Activated CD4-positive, CD25-positive, alpha-beta regulatory T cell (primary cell): ENCODE data around the gene MAN1C1.

Experiments
- DNase-seq, 4 experiments: peaks; one replicate each; lab custom pipeline; 2025; lab: John Stamatoyannopoulos, UW

Gene MAN1C1

DNA sequence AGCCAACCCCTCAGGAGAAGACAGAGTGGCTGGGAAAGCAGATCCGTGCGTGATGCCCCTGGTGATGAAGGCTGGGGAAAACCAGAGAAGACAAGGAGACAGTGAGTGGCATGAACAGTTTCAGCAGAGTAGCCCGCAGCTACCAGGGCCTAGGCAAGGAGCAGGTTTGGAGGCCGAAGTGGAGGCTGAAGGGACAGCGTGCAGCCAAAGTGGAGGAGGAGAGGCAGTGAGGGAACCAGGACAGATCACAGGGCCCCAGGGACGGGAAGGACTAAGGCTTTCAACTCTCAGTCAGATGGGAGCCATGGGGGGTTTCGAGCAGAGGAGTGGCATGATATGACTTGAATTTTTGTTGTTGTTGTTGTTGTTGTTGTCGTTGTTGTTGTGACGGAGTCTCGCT lies 123.5 kb downstream of the MAN1C1 start:
- DNase-seq = no peak

DNA sequence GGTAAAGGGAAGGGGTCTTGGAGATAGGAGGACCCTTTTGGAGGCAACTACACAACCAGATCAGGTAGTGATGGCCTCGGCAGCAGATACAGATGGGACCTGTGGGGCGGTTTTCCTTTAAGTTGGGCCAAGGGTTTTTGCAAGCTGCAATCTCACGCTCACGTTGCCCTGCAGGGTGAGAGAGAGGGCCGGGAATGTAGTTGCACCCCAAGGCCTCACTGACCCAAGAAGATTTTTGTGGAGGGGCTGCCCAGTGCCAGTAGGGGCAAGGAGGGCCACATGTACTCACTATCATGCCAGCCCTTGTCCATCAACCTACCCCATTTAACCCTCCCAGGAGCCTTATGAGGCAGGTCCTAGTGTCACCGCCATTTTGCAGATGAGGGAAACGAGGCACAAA lies 125.7 kb downstream of the MAN1C1 start:
- no peak for DNase-seq

- DNase-seq = no peak
These were observed 126.9 kb downstream of the MAN1C1 start for GRCh38 chr1:25743164-25744139.

GRCh38 chr1:25744140-25744581 lies 127.6 kb downstream of the MAN1C1 start:
- DNase-seq = no peak

- DNase-seq = no peak
These were observed 128.2 kb downstream of the MAN1C1 start for GRCh38 chr1:25744636-25745425.

DNA sequence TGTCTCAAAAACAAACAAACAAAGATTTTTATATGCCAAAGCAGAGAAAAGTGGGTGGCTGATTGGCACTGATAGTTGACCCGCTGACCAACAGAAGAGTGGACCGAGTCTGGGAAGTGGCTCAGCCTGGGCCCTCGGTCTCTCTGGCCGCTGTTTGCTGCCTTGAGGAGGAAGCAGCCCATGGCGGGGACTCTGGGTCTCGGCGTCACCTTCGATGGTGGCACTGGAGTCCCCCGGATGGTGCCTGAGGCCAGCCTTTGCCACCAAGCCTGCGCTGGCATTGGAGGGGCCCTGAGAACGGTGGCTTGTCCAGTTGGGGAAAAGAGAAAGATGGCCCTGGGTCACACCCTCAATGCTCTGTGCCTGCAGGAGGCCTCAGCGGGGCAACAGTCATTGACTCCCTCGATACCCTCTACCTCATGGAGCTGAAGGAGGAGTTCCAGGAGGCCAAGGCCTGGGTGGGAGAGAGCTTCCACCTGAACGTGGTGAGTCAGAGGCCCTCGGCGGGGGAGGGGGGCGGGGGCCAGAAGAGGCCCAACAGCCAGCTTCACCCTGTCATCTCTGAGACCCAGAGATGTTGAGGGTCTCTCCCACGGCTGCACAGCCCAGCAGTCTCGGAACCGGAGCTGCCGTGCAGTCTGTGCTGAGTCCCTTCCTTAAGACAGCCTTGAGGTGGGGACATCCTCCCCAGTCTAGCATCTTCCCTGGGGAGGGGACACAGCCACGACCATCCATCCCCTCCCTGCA lies 129.9 kb downstream of the MAN1C1 start:
- DNase-seq = no peak

- DNase-seq = no peak
These were observed 130.6 kb downstream of the MAN1C1 start for GRCh38 chr1:25747046-25747719.

DNA sequence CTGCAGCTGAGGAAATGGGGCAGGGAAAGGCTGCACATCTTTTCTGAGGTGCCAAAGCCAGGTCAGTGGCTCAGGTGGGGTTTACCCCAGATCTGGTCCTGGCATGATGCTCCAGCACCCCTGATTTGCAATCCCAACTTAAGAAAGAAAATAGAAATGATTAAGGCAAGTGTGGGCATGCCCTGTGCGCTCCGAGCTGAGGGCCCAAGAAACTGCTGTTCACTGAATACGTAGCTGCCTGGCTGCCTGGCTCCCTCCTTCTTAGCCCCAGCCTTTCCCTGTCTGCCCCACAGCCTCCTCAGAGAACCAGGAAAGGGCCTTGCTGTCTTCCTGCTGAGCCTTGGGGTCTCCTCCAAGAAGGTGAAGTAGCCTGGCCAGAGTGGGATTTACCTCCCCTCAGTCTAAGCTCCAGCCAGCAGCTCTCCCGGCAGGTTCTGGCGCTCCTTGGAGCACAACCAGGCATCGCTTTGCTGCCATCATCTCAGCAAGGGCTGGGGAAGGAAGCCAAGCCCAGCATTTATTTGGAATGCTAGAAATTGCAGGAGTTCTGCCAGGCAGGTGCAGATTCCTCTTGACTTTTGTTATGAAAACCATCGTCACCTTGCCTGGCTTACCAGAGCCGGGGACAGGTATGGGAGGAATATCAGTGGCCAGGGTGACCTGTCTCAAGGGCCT lies 132.1 kb downstream of the MAN1C1 start:
- no peak for DNase-seq

- DNase-seq = no peak
These were observed 134.5 kb downstream of the MAN1C1 start for GRCh38 chr1:25750923-25751605.

DNA sequence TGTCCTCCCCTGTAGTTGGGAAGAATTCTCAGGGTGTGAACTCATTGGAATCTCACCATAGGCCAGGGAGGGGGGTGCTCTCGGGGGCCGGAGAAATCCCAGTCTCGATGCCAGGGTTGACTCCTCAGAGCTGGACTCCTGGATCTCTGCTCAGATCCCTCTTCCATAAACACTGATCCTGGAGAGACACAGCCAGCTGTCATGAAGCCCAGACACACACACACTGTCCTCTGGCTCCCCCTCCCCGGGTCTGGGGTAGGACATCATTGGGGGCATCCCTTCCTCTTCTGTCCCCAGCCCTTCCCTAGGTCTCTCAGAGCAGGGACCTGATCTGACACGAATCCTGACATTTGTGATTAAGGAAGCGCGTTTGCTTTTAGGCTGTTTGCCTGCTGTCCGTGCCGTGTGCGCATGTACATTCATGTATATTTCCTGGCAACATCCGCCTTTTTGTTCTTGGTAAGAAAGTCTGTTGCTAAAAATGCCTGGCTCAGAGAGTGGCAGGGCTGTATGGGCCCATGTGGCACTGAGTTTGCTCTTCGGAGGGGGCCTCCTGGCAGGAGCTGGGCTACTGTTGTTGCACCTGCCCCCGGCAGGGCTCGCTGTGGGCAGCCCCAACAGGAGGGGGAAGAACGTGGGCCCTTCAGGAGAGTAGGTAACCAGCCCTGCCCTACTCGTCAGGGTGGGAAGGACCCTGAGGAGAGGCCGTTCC lies 138.0 kb downstream of the MAN1C1 start:
- DNase-seq = no peak

DNA sequence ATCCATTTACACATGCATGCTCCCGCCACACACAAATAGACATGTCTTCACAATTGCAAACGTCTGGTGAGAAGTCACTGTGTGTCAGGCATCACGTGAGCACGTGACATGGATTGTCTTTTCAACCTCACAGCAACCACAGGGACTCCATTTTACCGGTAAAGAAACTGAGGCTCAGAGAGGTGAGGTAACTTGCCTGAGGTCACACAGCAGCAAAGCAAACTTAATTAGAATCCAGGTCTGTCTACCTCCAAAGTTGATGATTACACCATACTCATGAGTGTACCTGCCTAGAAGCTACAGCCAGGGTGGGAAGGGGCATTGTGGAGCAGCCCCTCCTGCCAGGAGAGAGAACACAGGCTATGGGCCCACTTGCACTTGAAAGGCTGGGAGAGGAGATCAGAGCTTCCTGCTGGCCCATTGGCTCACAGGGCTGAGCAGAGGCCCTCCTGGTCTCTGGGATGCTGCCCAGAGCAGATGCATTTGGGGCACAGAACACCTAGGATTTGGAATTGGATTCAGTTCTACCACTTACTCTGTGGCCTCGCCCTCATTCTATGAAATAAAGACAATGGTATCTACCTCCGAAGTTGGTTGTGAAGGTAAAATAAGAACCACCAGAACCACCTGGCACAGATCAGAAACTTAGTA lies 139.0 kb downstream of the MAN1C1 start:
- no peak for DNase-seq

GRCh38 chr1:25756215-25756614 lies 139.6 kb downstream of the MAN1C1 start:
- DNase-seq = no peak

- DNase-seq = no peak
These were observed 140.7 kb downstream of the MAN1C1 start for GRCh38 chr1:25757151-25757845.

GRCh38 chr1:25757846-25758185 lies 141.2 kb downstream of the MAN1C1 start:
- no peak for DNase-seq

- DNase-seq = no peak
These were observed 142.0 kb downstream of the MAN1C1 start for GRCh38 chr1:25758466-25759070.

GRCh38 chr1:25760122-25760719 lies 143.6 kb downstream of the MAN1C1 start:
- DNase-seq = no peak

- DNase-seq = no peak
These were observed 144.3 kb downstream of the MAN1C1 start for GRCh38 chr1:25760871-25761270.

DNA sequence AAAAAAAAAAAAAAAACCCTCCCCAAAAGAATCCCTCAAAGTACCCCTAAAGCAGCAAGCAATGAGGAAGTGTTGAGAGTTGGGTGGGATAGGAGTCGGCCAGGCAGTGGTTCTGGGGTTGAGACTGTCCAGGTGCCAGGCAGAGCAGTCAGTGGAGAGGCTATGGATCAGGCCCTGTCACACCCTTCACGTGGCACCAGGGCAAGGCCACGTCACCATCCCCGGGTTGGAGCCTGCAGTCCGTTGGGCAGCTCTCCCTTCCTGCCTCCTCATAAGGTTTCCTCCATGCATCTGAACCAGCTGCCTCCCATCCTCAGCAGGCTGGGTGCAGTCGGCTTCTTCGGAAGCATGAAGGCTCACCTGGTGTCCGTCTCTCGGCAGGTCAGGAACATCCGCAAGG lies 146.9 kb downstream of the MAN1C1 start:
- no peak for DNase-seq
